ENCODE data around the gene OSCP1.

OSCP1 gene

DNA sequence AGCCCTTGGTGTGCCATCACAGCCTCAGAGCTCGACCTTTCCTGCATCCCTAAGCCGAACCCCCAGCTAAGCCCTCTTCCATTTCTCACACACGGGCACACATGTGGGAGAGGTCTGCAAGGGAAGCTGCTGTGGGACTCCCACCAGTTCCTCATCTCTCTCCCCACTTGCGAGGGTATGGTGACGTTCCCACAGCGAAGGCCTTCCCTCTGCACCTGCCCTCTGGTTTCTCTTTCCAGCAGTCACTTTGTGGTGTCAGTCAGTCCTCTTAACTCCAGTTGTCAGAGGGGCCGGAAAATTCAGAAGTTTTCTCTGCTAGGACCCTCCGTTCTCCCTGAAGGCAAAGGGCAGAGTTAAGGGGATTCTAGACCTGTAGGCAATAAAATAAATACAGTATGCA, 59.0 kb downstream of the OSCP1 start:
- Histone ChIP-seq H3K9me3 (ENCODE audit: control insufficient read depth, insufficient read depth, low read length) (no peaks in the 10 kb centered on the region), H3K27me3 (ENCODE audit: control insufficient read depth, low read length) (no peaks in the 10 kb centered on the region), H3K4me2 (ENCODE audit: low read length) (peak overlapping the region; percentile 100), H4K20me1 (ENCODE audit: control insufficient read depth, insufficient read depth, low read depth, low read length) (no peaks in the 10 kb centered on the region), H3K9me2 (replicated peaks; ENCODE audit: control insufficient read depth, low read length) (no peaks in the 10 kb centered on the region), H3K27ac (ENCODE audit: low read depth, low read length) (peak overlapping the region; percentile 97), H3F3A (ENCODE audit: control insufficient read depth, insufficient read depth) (peaks cover 63% of the 10 kb centered on the region), H3K36me3 (ENCODE audit: control insufficient read depth, low read length) (peaks cover 84% of the 10 kb centered on the region), H3K79me2 (ENCODE audit: control insufficient read depth, low read length) (peaks cover 76% of the 10 kb centered on the region), H3K4me3 (ENCODE audit: low read length) (peak overlapping the region; percentile 67), H3K4me1 (ENCODE audit: control insufficient read depth, low read length) (peaks cover 94% of the 10 kb centered on the region)
- TF ChIP-seq, protein P1, sequence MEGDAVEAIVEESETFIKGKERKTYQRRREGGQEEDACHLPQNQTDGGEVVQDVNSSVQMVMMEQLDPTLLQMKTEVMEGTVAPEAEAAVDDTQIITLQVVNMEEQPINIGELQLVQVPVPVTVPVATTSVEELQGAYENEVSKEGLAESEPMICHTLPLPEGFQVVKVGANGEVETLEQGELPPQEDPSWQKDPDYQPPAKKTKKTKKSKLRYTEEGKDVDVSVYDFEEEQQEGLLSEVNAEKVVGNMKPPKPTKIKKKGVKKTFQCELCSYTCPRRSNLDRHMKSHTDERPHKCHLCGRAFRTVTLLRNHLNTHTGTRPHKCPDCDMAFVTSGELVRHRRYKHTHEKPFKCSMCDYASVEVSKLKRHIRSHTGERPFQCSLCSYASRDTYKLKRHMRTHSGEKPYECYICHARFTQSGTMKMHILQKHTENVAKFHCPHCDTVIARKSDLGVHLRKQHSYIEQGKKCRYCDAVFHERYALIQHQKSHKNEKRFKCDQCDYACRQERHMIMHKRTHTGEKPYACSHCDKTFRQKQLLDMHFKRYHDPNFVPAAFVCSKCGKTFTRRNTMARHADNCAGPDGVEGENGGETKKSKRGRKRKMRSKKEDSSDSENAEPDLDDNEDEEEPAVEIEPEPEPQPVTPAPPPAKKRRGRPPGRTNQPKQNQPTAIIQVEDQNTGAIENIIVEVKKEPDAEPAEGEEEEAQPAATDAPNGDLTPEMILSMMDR (IDR thresholded peaks at IDR 0.05; ENCODE audit: low read depth, low read length, poor library complexity, severe bottlenecking), result no peak
- no peak for TF ChIP-seq EZH2phosphoT487 (IDR thresholded peaks at IDR 0.05; ENCODE audit: borderline replicate concordance, low read length)

DNA sequence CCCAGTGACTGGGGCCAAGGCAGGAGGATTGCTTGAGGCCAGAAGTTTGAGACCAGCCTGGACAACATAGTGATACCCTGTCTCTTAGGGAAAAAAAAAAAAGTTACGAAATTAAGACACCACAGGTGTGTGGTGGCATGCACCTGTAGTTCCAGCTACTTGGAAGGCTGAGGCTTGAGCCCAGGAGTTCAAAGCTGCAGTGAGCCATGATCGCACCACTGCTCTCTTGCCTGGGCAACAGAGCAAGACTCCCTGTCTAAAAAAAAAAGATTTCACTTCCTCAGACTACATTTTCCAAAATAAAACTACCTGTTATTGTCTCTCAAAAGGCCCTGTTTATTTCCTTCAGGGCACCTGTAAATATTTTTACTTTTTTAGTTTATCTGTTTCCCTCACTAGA, 59.8 kb downstream of the OSCP1 start:
- H3K27me3 ChIP-seq (ENCODE audit: control insufficient read depth, low read length), result no peaks in the 10 kb centered on the region
- H3K27ac ChIP-seq (ENCODE audit: low read depth, low read length), result peak overlapping the region; percentile 97
- H3K4me2 ChIP-seq (ENCODE audit: low read length), result peak overlapping the region; percentile 100
- peaks cover 93% of the 10 kb centered on the region for H3K4me1 ChIP-seq (ENCODE audit: control insufficient read depth, low read length)
- H3K36me3 ChIP-seq (ENCODE audit: control insufficient read depth, low read length), result peaks cover 84% of the 10 kb centered on the region
- H3F3A ChIP-seq (ENCODE audit: control insufficient read depth, insufficient read depth), result peaks cover 65% of the 10 kb centered on the region
- peak overlapping the region; percentile 67 for H3K4me3 ChIP-seq (ENCODE audit: low read length)
- no peaks in the 10 kb centered on the region for H4K20me1 ChIP-seq (ENCODE audit: control insufficient read depth, insufficient read depth, low read depth, low read length)
- TF ChIP-seq EZH2phosphoT487 (IDR thresholded peaks at IDR 0.05; ENCODE audit: borderline replicate concordance, low read length), result no peak
- TF ChIP-seq, protein P1 (IDR thresholded peaks at IDR 0.05; ENCODE audit: low read depth, low read length, poor library complexity, severe bottlenecking), result no peak
- no peaks in the 10 kb centered on the region for H3K9me2 ChIP-seq (replicated peaks; ENCODE audit: control insufficient read depth, low read length)
- no peaks in the 10 kb centered on the region for H3K9me3 ChIP-seq (ENCODE audit: control insufficient read depth, insufficient read depth, low read length)
- H3K79me2 ChIP-seq (ENCODE audit: control insufficient read depth, low read length), result peaks cover 70% of the 10 kb centered on the region

GRCh38 chr1:36389999-36390398, 60.3 kb downstream of the OSCP1 start:
- H3K27ac ChIP-seq (ENCODE audit: low read depth, low read length), result peak overlapping the region; percentile 97
- TF ChIP-seq, protein P1 (IDR thresholded peaks at IDR 0.05; ENCODE audit: low read depth, low read length, poor library complexity, severe bottlenecking), result no peak
- no peak for TF ChIP-seq EZH2phosphoT487 (IDR thresholded peaks at IDR 0.05; ENCODE audit: borderline replicate concordance, low read length)

More at GRCh38 chr1:36389999-36390398, 60.3 kb downstream of the OSCP1 start:
- Histone ChIP-seq H3K79me2 (ENCODE audit: control insufficient read depth, low read length) (peaks cover 70% of the 10 kb centered on the region), H3K4me1 (ENCODE audit: control insufficient read depth, low read length) (peaks cover 90% of the 10 kb centered on the region), H3K9me3 (ENCODE audit: control insufficient read depth, insufficient read depth, low read length) (no peaks in the 10 kb centered on the region), H3K27me3 (ENCODE audit: control insufficient read depth, low read length) (no peaks in the 10 kb centered on the region), H3K36me3 (ENCODE audit: control insufficient read depth, low read length) (peaks cover 86% of the 10 kb centered on the region), H3F3A (ENCODE audit: control insufficient read depth, insufficient read depth) (peaks cover 65% of the 10 kb centered on the region), H4K20me1 (ENCODE audit: control insufficient read depth, insufficient read depth, low read depth, low read length) (no peaks in the 10 kb centered on the region), H3K4me2 (ENCODE audit: low read length) (peak overlapping the region; percentile 100), H3K9me2 (replicated peaks; ENCODE audit: control insufficient read depth, low read length) (no peaks in the 10 kb centered on the region), H3K4me3 (ENCODE audit: low read length) (peak overlapping the region; percentile 62)

Measured in DOHH2 (cell line).